GM19328 (cell line): ENCODE measurements around the gene HOXA4.

ENCODE experiments used
- ATAC-seq: cut with Tn5 transposase; IDR thresholded peaks from one replicate; pipeline ENCODE4 v1.9.1; 2021; ENCODE audit warnings: mild to moderate bottlenecking, moderate library complexity; ENCODE audit not compliant: unreplicated experiment

The HOXA4 gene

GRCh38 chr7:27133409-27134231 lies 3.1 kb upstream of the HOXA4 start:
- no peak for ATAC-seq

DNA sequence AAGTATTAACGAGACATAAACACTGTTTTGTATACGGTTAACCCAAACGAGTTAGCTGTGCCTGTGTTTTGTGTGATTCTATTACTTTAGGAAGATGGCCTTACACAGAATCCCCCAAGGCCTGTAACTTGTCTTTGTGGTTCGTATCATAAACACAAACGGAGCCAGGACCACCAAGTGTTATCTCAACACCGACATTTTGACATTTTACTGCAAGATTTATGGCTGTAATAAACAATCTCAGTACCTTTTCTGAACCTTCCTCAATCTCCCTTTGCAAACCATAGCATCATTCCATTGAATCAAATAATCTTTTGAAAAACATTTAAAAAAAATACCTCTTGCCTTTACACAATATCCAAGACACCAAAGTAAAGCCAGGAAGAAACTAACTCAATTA lies 2.4 kb upstream of the HOXA4 start:
- ATAC-seq, result no peak

- no peak for ATAC-seq
Measured at GRCh38 chr7:27132214-27132613, 1.7 kb upstream of the HOXA4 start.

- ATAC-seq, result no peak
Measured at GRCh38 chr7:27131390-27131819, 848 bp upstream of the HOXA4 start.

DNA sequence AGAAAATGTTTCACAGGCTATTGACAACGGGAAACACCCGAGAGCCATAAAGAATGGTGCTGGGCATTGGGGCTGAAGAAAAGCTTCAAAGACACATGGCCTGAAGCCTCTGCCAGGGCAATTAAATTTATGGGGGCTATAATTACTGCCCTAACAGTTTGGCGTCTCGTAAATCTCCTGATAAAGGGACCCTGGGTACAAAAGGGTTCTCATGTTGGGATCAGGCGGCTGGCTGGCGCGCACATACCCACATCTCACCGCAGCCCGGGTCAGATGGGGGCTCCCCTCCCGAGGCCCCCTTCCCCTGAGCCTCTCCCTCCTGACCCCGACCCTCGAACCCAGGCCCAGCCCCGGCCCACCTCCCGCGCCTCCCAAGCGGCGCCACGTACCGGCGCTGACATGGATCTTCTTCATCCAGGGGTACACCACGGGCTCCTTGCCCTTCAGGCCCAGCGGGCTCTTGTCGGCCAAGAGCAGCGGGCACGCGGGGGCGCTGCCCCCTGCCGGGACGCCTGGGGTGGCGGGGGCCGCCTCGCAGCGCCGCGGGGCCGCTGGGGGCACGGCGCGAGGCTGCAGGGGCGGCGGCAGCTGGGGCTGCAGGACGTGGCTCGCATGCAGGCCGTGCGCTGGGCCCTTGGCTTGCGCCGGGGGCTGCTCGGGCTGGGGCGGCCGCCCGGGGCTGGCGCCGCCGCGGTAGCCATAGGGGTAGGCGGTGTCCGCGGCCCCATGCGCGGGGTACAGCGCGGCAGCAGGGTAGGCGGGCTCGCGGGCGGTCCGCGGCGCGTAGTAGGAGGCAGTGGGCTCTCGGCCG lies 623 bp downstream of the HOXA4 start:
- ATAC-seq, result no peak

- no peak for ATAC-seq
Measured at GRCh38 chr7:27128776-27129728, 1.5 kb downstream of the HOXA4 start.

DNA sequence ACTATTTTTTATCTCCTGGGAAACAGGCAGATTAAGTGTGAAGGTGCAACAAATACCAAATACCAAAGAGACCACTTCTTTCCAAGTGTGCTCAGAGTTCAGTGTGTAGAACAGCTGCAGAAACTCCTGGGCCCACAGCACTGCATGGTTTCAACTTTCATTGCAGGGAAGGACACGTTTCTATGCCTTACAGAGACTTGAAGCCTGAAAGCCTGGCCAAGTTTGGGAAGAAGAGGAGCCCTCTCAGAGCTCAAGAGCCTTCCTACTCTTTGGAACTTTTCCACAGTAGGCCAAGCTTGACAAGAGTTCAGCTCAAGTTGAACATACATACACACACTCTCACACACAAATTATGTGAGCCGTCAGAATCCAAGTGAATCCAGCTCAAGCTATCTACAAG lies 2.5 kb downstream of the HOXA4 start:
- ATAC-seq, result no peak

- no peak for ATAC-seq
Measured at GRCh38 chr7:27126596-27127327, 3.8 kb downstream of the HOXA4 start.

DNA sequence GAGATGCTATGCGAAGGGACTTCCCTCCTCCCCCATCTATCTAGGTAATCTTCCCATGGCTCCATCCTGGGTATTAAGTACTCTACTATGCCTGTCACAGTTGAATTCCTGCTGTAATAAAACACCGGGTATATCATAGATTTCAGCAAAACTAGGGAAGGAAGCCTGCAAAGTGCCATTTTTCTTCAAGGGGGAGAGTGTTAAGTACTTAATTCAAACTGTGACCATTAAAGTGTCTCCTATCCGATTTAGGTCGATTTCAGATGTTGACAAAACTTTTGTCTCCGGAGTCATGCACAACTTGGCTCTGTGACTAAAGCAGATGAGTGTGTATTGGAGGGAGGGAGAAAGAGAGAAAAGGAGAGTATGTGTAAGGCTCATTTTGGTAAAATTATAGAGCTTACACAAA lies 4.6 kb downstream of the HOXA4 start:
- ATAC-seq, result no peak

GRCh38 chr7:27124902-27125689 lies 5.5 kb downstream of the HOXA4 start:
- no peak for ATAC-seq

DNA sequence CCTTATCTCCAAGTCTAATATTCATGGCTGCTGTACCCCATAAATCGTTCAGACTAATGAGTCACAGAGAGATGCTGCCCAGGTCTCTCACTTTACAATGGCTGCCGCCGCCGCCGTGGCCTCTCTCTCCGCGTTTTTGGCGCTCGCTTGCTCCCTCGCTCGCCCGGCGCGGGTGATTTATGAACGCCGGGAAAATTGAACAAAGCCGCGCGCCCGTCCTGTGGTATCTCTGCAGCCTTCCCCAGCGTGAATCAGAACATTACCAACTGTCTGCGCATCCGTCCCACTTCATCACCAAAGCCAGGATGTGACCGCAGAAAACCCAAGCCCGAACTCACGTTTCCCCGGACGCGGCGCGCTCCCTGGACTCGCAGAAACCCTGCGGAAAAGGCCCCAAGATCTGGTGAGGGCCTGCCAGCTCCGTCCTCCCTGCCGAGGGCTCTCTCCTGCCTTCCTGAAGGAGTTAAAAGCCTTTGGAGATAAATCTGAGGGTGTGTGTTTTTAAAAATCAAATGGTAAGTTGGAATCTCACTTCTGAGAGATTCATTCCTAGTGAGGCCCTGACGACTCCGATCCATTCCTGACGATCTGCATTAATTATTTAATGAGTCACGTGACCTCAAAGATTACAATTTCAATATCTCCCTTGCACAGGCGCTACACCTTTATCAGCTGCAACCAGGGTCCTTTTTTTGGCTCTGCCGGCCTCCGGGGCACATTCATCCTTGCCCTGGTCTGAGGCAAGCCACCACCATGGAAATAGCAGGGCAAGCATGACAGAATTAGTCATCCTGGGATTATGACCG lies 6.3 kb downstream of the HOXA4 start:
- ATAC-seq, result no peak

DNA sequence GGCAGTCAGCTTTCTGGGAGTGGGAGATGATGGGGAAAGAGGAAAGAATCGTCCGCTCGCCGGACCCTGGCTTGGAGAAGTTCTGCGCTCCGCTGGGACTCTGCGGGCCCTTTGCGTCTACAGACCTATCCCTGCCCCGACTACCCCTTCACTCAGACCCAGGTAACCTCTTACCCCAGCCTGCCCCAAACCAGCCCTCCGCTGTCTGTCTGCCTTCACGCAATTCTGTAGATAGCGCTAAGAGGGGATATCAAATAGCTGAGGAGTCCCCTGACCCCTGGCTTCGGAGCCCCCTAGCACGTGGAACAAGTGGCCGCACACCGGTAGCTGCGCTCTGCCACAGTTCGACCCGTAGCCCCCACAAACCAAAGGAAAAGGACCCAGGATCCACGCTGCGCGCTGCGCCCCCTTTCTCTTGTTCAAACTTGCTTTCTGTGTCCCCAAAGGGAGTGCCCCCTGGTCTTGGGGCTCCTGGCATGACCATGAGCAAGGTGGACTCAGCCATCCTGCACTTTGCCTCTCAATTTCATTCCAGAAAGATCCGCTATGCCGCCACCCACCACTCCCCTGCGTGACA lies 7.0 kb downstream of the HOXA4 start:
- no peak for ATAC-seq

DNA sequence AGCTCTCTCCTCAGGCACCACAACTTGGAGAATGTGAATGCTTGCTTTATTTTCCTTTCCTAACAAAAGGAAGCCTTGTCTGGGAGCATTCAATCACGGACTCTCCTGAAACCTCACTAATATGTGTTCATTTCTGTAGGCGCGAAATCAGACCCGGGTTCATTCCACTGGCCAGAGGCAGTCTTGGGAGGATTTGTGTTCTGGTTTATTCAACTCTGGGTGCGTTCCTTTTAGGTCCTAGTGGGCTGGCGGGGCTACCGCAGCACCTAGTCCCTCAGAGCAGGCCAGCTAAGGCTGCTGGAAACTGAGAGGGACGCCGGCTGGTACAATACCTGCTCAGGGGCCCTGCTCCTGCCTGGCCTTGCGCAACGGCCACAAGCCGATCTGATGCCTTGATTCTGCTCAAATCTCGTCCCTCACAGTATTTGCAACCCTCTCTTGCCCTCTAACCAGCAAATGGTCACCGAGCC lies 7.5 kb downstream of the HOXA4 start:
- ATAC-seq, result no peak

DNA sequence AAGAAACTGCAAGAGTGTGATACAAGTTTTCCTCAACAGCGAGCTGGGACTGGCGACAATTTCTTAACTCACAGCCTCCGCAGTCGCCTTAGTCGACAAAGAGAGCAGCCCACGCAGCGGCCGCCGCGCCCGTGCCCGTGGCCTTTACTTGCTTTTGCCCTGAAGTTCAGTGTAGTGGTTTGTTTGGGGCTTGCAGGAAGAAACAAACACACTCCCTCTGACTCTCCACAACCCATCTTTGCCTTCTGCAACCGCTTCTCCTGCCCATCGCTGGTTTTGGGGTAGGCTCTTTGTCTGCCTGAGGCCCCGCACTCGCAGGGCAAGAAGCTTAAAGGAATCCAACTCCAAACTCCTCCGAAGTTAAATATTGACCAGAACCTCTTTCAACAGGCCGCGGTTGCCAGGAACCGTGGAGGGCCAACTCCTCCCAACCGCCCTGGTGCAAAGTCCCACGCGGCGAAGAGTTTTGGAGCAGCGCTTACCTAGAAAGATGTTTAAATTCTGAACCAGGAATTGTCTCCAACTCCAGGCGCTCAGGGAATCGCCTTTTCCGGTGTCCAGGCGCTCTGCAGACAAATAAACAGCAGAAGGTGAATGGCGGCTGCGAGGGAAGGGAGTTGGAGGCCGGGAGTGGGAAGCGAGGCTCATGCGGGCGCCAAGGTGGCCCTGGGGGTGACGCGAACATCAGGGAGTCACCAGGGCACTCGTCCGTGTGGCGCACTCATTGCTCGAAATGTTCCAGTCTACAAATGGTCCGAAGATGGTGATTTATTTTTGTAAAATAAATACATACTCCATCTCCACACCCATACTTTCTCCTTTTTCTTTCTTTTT lies 8.3 kb downstream of the HOXA4 start:
- ATAC-seq, result no peak

GRCh38 chr7:27121684-27122076 lies 8.9 kb downstream of the HOXA4 start:
- no peak for ATAC-seq

DNA sequence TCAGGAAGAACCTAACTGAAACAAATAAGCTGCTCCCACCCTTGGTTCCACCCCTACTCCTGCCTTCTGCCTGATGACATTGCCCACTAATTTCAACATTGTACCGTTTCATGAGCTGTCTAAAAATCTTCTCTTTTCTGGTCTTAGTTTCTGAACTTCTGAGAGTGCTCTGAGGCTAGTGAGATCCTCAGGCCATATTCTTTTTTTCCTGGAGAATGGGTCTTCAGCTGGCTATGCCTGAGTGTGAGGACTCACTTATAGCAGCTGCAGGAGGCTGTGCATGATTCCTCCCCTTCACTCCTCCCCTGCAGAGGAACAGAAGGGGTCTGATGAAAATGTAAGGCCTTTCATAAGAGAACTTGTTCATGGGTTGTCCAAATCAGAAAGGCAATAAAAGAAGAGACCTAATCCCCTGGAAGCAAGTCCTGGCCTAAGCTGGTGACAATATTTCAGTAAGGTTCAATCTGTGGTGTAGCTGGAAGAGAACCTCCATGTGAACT lies 11.1 kb downstream of the HOXA4 start:
- ATAC-seq, result no peak

DNA sequence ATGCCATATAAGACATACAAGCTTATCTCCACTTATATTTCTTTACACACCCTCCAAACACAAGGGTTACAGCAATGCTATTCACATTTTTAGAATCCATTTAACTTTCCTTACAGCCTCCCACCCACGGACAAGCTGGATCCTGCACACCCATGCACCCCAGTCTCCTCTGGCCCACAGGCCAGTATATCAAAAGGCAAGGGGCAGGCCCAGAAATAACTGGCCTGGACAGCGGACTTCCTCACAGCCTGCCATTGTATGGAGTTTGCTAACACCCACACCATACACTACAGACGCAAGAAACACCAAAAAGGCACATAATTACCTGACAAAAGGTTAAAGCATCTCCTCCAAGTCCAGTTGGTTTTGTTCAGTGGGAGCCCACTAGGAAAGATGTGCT lies 12.0 kb downstream of the HOXA4 start:
- ATAC-seq, result no peak
